ENCODE results near the gene APLN. TPM values are rescaled to one million over a fixed set of nuclear protein-coding genes. Genes with fewer than 3 reads are reported as not detected.

Gene APLN, protein sequence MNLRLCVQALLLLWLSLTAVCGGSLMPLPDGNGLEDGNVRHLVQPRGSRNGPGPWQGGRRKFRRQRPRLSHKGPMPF
- total RNA-seq: 0.30 and 0.34 TPM in 2 replicates

DNA sequence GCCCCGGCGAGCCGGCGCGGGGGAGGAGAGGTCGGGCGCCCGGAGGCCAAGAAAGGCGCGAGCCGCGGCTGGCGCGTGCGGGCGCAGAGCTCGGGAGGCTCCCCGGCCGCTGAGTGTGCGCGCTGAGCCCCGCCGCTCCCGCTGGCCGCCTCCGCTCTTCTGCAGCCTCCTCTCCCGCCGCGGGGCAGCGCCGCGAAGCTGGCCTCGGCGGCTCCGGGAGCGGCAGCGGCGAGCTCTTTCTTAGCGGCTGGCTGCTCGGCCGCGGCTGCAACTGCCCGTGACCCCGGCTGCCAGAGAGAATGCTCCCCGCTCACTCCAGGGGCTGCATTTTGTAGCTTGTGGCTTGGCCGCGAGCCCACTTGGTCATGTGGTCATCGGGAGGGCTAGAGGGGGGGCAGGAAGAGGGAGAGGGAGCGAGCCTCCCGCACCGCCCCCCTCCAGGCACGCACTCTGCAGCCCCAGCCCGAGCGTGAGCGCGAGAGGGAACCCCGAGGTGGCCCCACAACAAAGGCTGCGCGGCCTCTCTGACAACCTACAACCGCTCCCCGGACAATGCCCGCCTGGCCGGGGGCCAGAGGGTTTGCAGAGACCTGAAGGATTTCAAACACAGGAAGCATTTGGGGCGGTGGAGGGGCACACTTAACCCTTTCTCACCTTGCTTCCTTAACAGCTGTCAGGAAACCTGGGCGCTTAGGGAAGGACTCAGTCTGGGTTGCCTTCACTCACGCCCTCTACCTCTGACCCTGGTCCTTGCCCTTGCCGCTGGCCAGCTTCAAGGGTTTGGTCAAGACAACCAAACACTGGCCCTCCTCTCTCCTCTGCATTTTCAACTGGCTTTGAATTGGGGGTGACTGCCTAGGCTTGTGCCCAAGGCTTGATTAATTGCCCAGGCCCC is at the start of gene APLN:
Gene APLN, minus strand, starts transcription at position 305 of the 895 bp plus-strand sequence. CDS start 326 bp downstream, outside the sequence.

Other genes with a start within 250 kb of the APLN start
- gene SMARCA1, start 131.5 kb downstream of the APLN start, total RNA-seq: 23.5 and 27.2 TPM in 2 replicates
- 7.9 and 9.1 TPM in 2 replicates for gene OCRL, start 114.7 kb downstream of the APLN start, total RNA-seq
- 0.59 and 1.5 TPM in 2 replicates for gene XPNPEP2, start 84.0 kb upstream of the APLN start, total RNA-seq
- gene SASH3, start 125.0 kb upstream of the APLN start, total RNA-seq: not detected in 2 replicates
- gene ZDHHC9, start 188.9 kb upstream of the APLN start, total RNA-seq: 18.7 and 19.7 TPM in 2 replicates